ENCODE measurements around the gene ELMO1.

- TF ChIP-seq CTCF (IDR thresholded peaks at IDR 0.05; ENCODE audit: low read depth, low read length, poor library complexity, severe bottlenecking) (no peak), EZH2phosphoT487 (IDR thresholded peaks at IDR 0.05; ENCODE audit: borderline replicate concordance, low read length) (no peak)
These were observed 470.8 kb downstream of the ELMO1 start for GRCh38 chr7:36977878-36978277.
